OCI-LY3 (cell line): ENCODE measurements around the gene THBS2.

Source experiments
- H2AFZ ChIP-seq: fragments of 200-600, 300-600 bp; shearing (Covaris generic); 2 replicates; pipeline ENCODE4 v1.6.0; 2014; ENCODE audit warnings: antibody characterized with exemption, low read depth, low read length
- H3K27ac ChIP-seq: fragments of 200-600, 300-600 bp; sonication (generic); 2 replicates; pipeline ENCODE4 v1.5.1; 2014; ENCODE audit warnings: mild to moderate bottlenecking, low read length, moderate library complexity, mixed read lengths
- H3K27me3 ChIP-seq: fragments of 200-600, 300-600 bp; sonication (generic); 2 replicates; pipeline ENCODE4 v1.6.1; 2014; ENCODE audit warnings: low read depth, low read length, mixed read lengths
- H3K36me3 ChIP-seq: fragments of 200-600, 300-600 bp; sonication (generic); replicated peaks from 2 replicates; pipeline ENCODE3; 2014; ENCODE audit warnings: low read depth, low read length, mixed read lengths
- H3K4me1 ChIP-seq: fragments of 300-600, 200-600 bp; sonication (generic); 2 replicates; pipeline ENCODE4 v1.6.1; 2014; ENCODE audit warnings: low read length, mixed read lengths
- H3K4me2 ChIP-seq: fragments of 200-600, 300-600 bp; sonication (generic); 2 replicates; pipeline ENCODE4 v1.6.1; 2014; ENCODE audit warnings: low read length, mixed read lengths
- H3K4me3 ChIP-seq: fragments of 300-600, 200-600 bp; sonication (generic); 2 replicates; pipeline ENCODE4 v1.5.1; 2014; ENCODE audit warnings: antibody characterized with exemption, mild to moderate bottlenecking, low read length, moderate library complexity
- H3K79me2 ChIP-seq: fragments of 300-600, 200-600 bp; shearing (Covaris generic); 2 replicates; pipeline ENCODE4 v1.6.1; 2014; ENCODE audit warnings: mild to moderate bottlenecking, low read length, mixed read lengths
- H3K9ac ChIP-seq: fragments of 300-600, 200-600 bp; shearing (Covaris generic); 2 replicates; pipeline ENCODE4 v1.6.0; 2014; ENCODE audit warnings: mild to moderate bottlenecking, low read length, moderate library complexity
- H3K9me3 ChIP-seq: fragments of 200-600, 300-600 bp; shearing (Covaris generic); 2 replicates; pipeline ENCODE4 v1.6.1; 2014; ENCODE audit warnings: low read length, mixed read lengths; ENCODE audit not compliant: insufficient read depth
- H4K20me1 ChIP-seq: fragments of 200-600, 300-600 bp; sonication (generic); 2 replicates; pipeline ENCODE4 v1.6.1; 2016; ENCODE audit warnings: low read length, mixed read lengths; ENCODE audit not compliant: insufficient read depth
- EZH2phosphoT487 ChIP-seq: fragments of 200-600 bp; shearing (Covaris generic); IDR thresholded peaks from 2 replicates; pipeline ENCODE4 v1.6.1; 2018; ENCODE audit warnings: antibody characterized with exemption, mixed run types, low read depth
- TF ChIP-seq, protein P1 (sequence below): fragments of 200-600, 300-600 bp; sonication (generic); IDR thresholded peaks from 2 replicates; pipeline ENCODE4 v1.5.1; 2014; ENCODE audit warnings: antibody characterized with exemption, low read length, low read depth

The THBS2 gene

DNA sequence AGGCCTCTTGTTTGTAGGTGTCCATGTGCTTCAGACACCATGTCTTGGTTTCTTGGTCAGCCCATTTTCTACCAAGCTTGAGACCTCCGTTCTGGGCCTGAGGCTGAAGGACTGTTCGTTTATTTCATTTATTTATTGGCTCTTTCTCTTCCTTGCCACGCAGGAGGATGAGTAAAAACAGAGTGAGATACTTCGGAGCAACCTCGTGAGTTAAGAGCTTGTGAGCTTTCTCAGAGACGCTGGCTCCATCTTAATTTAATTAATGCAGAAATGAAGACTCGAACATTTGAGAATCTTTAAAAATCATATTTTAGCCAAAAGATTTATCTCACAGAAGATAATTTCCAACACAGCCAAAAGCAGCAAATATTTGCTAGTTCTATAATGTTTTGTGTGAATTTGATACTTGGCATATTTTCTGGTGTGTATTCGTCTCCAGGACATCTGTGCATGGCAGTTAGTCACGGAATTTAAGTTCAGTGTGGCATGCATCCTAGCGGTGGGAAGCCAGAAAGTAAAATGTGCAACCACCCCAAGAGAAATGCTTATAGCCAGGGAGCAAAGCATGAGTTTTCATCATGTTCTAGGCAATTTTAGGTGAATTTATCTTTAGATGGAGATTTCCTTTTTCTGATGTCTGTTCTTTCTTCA lies 76.0 kb downstream of the THBS2 start:
- TF ChIP-seq, protein P1, sequence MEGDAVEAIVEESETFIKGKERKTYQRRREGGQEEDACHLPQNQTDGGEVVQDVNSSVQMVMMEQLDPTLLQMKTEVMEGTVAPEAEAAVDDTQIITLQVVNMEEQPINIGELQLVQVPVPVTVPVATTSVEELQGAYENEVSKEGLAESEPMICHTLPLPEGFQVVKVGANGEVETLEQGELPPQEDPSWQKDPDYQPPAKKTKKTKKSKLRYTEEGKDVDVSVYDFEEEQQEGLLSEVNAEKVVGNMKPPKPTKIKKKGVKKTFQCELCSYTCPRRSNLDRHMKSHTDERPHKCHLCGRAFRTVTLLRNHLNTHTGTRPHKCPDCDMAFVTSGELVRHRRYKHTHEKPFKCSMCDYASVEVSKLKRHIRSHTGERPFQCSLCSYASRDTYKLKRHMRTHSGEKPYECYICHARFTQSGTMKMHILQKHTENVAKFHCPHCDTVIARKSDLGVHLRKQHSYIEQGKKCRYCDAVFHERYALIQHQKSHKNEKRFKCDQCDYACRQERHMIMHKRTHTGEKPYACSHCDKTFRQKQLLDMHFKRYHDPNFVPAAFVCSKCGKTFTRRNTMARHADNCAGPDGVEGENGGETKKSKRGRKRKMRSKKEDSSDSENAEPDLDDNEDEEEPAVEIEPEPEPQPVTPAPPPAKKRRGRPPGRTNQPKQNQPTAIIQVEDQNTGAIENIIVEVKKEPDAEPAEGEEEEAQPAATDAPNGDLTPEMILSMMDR: no peak
- no peak for TF ChIP-seq EZH2phosphoT487
- no peaks in the 10 kb centered on the region for H3K79me2 ChIP-seq
- H4K20me1 ChIP-seq: no peaks in the 10 kb centered on the region
- no peak overlapping the region for H3K4me2 ChIP-seq
- H3K36me3 ChIP-seq: no peaks in the 10 kb centered on the region
- H3K9me3 ChIP-seq: no peaks in the 10 kb centered on the region
- no peaks in the 10 kb centered on the region for H3K27me3 ChIP-seq
- no peak overlapping the region for H3K9ac ChIP-seq
- H2AFZ ChIP-seq: no peak overlapping the region
- no peaks in the 10 kb centered on the region for H3K4me1 ChIP-seq
- H3K4me3 ChIP-seq: no peak overlapping the region
- no peak overlapping the region for H3K27ac ChIP-seq

DNA sequence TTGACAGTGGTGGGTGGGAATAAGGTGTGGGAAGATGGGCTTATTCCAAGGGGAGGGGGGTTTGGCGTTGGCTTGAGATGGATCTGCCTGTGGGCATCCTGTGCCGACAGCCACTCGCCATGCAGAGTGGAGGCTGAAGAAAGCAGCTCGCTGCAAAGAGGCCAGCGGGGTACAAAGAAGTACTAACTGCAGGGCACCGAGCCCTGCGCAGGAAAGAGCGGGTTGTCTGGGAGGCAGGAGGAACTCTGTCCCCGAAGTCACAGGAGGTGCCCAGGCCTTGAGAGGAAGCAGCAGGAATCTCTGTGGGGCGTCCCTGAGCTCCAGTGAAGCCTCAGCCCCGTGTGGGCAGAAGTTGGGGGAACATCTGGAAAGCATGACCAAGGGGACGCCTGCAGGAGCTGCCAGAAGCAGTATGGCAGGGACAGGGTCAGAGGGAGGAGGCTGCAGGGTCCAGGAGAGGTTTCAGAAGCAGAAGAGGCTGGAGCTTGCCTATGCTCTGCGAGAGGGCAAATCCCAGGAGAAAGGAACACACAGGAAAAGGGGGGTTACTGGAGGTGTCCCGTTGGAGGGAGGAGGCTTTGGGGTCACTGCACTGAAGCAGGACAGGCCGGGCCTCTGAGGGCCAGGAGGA lies 77.2 kb downstream of the THBS2 start:
- TF ChIP-seq EZH2phosphoT487: no peak
- TF ChIP-seq, protein P1: no peak
- H3K79me2 ChIP-seq: no peaks in the 10 kb centered on the region

DNA sequence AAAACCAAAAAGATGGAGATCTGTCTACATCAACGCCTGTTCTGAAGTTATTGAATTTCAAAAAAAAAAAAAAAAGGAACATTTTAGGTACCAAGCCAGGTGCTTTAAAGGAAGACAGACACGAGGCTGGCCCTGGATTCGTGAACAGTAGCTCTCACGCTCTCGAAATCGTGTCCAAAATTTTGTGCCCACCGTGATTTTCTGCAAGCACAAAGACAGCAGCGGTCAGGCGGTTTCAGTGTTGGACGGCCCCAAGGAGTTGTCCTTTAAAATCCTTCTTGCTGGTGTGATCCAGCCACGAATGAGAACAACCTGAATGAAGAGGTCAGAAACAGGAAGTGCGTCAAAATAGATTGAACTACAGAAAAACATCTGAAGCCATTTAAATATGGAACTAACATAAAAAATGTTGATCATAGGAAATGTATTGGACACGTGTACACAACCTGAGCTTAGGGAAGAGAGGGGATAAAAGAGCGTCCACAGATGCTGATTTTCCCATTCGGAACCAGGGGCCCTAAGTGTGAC lies 78.2 kb downstream of the THBS2 start:
- no peak overlapping the region for H3K4me3 ChIP-seq
- no peak overlapping the region for H2AFZ ChIP-seq
- no peak overlapping the region for H3K27ac ChIP-seq
- TF ChIP-seq, protein P1: no peak
- no peak for TF ChIP-seq EZH2phosphoT487
- H3K9ac ChIP-seq: no peak overlapping the region
- H3K4me2 ChIP-seq: no peak overlapping the region
- no peaks in the 10 kb centered on the region for H3K9me3 ChIP-seq
- no peaks in the 10 kb centered on the region for H3K27me3 ChIP-seq
- H4K20me1 ChIP-seq: no peaks in the 10 kb centered on the region
- no peaks in the 10 kb centered on the region for H3K4me1 ChIP-seq
- H3K79me2 ChIP-seq: no peaks in the 10 kb centered on the region
- H3K36me3 ChIP-seq: no peaks in the 10 kb centered on the region

More for the DNA sequence above, 77.2 kb downstream of the THBS2 start:
- Histone ChIP-seq H3K4me2 (no peak overlapping the region), H3K4me3 (no peak overlapping the region), H3K9ac (no peak overlapping the region), H3K36me3 (no peaks in the 10 kb centered on the region), H3K27ac (no peak overlapping the region), H2AFZ (no peak overlapping the region), H3K9me3 (no peaks in the 10 kb centered on the region), H4K20me1 (no peaks in the 10 kb centered on the region), H3K27me3 (no peaks in the 10 kb centered on the region), H3K4me1 (no peaks in the 10 kb centered on the region)

DNA sequence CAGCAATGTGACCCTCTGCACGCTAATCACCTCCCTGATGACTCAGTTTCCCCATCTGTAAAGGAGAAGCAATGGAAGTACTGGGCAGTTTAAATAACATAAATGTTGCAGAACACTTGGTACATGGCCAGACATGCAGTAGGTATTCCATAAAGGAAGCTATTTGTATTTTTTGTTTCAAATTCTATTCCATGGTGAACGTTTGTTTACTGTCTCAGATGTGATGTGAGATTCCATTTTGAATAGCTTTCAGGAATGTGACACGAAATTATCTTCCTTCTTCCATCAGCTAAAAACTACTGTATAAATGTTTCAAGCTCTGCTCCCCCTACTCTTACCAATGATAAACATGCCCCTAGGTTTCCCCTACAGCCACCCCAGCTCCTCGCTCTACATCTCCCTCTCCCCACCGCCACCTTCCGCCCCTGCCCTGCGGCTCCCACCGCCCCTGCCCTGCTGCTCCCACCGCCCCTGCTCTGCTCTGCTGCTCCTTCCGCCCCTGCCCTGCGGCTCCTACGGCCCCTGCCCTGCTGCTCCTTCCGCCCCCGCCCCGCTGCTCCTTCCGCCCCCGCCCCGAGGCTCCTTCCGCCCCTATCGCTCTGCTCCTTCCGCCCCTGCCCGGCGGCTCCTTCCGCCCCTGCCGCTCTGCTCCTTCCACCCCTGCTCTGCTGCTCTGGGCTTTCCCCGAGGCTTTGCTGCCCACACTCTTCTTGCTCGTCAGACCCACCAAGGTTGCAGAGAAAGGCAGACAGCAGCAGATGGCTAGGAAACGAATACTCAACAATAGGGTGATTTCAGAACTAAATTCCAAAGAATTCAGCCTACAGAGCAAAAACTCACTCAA lies 78.9 kb downstream of the THBS2 start:
- TF ChIP-seq, protein P1: no peak
- TF ChIP-seq EZH2phosphoT487: no peak
- H3K4me2 ChIP-seq: no peak overlapping the region
- no peaks in the 10 kb centered on the region for H4K20me1 ChIP-seq
- H3K4me1 ChIP-seq: no peaks in the 10 kb centered on the region
- no peaks in the 10 kb centered on the region for H3K36me3 ChIP-seq
- no peak overlapping the region for H3K27ac ChIP-seq
- no peak overlapping the region for H3K4me3 ChIP-seq
- H3K27me3 ChIP-seq: no peaks in the 10 kb centered on the region
- no peak overlapping the region for H3K9ac ChIP-seq
- no peaks in the 10 kb centered on the region for H3K9me3 ChIP-seq
- no peaks in the 10 kb centered on the region for H3K79me2 ChIP-seq
- no peak overlapping the region for H2AFZ ChIP-seq
